HG03442 (cell line): ENCODE data around the gene NT5C3A.
"Not testable (repeated sequence)": the region's sequence is repeated elsewhere in the genome, so short reads cannot be mapped to it uniquely, and the experiment has no call there.

Experiments
- ATAC-seq: cut with Tn5 transposase; IDR thresholded peaks from one replicate; pipeline ENCODE4 v1.9.1; 2021; ENCODE audit warnings: mild to moderate bottlenecking, moderate library complexity; ENCODE audit not compliant: unreplicated experiment

The NT5C3A gene

DNA sequence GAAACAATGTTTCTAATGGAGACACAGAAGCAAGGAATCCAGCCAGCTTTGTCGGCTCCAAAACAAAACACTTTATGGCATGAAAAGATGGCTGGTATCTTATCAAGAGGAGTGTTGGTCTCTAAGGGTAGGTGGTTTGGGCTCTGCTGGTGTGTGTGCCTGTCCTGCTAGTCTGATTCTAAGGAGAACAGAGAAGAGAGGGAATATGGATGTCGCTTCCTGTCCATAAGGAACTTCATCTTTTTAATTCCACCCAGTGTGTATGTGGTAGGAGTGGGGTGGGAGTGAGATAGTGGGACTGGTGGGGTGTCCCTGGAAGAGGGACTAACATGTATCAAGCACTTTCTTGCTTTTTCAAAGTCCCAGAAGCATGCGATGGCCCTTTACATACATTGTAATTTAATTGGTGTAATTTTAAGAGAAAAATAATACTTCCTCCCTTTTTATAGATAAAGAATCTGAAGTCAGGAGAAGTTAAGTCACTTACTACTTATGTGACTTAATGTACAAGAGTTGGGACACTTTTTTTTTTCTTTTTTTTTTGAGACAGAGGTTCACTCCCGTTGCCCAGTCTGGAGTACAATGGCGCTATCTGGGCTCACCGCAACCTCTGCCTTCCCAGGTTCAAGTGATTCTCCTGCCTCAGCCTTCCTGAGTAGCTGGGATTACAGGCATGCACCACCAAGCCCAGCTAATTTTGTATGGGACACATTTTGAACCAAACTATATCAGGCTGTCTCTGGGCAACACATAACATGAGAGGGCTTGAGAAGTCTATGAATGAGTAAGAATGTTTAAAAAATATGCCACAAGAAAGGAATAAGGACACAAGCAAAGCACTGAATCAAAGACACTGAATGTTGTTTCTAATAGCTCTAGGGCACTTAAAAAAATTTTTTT, 18.8 kb downstream of the NT5C3A start:
- no peak for ATAC-seq

DNA sequence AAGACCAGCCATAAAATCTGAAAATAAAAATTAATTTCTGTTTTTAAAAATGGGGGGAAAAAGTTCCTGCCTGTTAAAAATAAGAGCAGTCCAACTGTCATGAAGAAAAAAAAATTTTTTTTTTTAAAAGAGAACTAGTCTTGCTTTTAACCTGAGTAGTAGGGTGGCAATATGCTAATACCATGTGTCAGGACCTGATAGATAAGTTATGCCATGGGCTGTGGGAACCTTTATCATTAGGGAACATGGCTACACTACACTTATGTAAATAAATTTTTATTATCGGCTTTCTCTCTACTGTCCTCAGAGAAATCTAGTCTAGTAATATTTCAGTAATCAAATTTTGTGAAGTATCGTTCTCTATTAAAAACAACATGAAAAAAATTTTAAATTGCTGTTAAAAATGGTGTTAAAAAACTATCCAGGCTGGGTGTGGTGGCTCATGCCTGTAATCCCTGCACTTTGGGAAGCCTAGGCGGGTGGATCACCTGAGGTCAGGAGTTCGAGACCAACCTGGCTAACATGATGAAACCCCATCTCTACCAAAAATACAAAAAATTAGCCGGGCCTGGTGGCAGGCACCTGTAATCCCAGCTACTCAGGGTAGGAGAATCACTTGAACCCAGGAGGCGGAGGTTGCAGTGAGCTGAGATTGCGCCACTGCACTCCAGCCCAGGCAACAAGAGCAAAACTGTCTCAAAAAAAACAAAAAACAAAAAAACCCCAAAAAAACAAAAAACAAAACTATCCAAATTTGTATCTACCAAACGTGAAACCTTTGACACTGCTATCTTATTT, 20.7 kb downstream of the NT5C3A start:
- ATAC-seq, result no peak

DNA sequence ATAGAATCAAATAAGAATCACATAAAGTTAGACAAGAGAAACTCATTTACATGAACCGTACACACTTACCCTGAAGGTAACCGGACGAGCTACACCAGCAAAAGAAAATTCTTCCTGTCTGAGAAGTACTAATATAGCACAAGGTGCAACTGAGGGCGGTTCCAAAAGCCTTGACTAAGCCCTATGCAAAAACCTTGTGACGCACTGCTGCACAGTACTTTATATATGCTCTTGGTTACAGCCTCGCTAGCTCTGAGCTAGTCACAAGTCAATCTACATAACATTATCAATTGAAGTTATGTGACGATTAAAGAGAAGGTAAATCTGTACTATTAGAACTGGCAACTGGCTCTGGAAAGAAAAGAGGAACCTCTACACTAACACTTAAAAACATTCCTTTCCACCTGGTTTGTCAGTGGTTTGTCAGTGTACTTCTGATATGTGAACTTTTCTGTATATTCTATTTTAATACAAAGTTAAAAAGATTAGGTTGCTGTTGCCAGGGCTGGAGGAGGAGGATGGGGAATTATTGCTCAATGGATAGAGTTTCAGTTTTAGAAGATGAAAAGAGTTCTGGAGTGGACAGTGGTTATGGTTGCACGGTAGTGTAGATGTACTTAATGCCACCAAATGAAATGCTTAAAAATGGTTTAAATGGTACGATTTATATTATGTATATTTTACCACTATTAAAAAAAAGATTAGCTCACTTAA, 21.6 kb downstream of the NT5C3A start:
- ATAC-seq, result peak; percentile 90

DNA sequence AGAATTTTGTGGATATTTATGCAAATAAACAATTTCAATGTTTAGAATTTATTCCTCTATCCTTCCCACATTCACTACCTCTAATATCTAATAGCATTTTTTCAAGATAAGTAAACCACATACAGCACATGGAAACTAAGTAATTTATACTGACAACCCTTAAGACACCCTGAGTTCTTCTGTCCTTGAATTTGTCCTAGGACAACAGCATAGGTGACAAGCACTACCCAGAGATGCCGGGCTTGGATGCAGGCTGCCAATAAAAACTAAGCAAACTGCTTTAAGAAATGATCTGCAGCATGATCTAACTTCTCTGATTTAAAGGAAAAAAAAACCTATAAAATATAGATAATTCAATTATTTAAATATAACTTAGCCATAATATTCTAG, 22.7 kb downstream of the NT5C3A start:
- ATAC-seq, result no peak

DNA sequence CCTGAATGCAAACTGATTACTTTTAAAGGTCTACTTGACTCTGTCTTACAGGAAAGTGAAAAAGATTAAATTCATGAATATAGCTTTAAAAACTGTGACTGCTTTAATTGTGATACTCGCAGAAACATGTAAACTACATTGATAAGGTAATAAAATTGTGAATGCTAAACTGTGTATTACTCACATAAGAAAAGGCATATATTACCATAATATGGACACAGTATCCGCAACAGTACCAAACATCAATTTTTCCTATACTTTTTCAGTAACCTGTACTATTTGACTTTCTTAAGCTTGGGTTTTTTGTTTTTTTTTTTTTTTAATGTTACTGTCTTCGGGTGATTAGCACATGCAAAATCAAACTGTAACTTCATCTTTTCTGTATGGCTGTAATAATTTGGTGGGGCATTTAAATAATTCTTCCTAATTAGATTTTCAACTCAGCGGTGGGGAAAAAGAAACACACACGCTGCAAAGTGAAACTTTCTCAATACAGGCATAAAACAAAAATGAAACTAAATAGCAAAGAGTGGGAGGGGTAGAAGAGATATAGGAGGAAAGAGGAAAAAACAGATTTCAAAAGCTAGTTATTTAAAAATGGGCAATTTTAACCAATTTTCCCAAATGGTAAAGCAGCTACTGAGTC, 23.2 kb downstream of the NT5C3A start:
- ATAC-seq, result peak; percentile 27

DNA sequence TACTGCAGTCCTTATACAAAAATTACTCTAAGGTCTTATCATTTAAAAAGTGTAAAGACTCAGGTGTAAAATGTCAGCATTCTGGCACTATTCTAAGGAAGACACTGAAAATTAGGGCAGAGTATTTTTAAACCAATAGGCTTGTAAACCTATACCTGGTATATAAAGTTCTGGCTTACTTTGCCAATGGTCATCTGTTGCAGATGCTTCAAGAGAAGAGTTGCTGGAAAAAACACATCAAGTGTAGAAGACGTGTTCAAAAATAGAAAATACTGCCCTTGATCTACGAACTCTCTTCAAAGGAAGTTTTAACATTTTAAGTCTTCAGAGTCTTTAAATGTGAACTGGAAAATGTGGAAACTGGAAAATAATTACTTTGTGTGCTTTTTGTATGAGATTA, 23.9 kb downstream of the NT5C3A start:
- ATAC-seq, result no peak

DNA sequence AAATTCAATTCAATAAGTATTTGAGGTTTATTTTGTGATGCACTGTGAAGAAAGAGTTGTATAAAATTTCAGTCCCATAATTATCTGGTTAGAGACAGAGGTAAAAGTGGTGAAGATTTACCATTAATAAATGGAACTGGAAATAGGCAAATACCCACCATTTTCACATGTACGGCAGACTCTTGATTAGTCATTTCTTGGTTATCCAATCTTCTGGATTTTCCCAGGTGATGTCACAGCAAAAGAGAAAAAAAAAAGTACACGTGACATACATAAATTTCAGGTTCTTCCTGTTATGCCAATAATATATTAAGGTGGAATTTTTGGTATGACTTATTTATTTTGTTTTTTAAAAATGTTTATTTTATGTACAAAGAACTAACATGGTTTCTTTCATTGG, 26.8 kb downstream of the NT5C3A start:
- no peak for ATAC-seq

DNA sequence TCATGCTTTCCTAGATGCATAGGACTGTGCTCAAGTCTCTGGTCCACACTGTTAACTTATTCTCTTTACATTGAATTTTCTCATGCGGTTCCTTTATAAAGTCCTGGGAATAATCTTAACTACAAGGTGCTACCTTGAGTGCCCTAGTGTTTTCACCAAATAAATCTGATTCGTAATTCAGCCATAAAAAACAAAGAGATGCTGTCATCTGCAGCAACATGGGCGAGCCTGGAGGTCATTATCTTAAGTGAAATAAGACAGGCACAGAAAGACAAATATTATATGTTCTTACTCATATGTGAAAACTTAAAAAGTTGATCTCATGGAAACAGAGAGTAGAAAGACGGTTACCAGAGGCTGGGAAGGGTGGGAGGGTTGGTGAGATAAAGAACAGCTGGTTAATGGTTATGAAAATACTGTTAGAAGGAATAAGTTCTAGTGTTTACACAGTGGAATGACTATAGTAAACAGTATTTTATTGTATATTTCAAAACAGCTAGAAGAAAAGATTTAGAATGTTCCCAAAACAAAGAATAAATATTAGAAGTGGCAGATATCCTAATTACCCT, 38.3 kb downstream of the NT5C3A start:
- ATAC-seq, result no peak

DNA sequence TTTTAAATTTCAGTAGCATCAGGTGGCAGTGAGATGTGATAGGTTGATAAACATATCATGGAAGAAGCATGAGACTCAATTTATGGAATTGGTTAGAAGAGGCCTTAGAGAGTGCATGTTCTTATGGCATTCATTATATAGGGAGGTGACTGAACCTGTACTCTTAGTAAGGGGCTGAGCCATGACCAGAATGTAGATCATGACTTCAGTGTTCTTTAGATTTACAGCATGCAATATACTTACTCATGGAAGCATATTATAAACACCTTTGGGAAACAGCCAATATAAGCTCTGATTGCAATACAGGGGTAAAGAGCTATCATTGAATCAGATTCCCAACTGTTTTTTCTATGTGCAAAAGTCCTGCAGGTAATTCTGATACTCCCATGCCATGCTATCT, 50.2 kb downstream of the NT5C3A start:
- ATAC-seq, result no peak

DNA sequence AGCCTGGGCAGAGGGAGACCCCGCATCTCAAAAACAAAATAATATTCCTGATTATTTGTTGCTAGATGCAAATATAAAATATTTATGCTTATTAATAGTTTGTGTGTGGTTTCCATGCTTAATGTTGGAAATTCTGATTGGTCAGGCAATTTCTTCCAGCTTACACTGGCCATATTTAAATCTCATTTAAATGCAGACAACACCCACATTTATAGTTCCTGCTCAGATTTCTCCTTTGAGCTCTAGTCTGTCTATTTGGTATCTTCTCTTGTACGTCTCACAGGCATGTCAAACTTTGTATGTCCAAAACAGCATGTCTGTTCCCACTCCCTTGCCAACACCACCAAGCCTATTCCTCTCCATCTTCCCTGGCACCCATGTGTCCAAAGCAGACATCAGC, 52.8 kb downstream of the NT5C3A start:
- ATAC-seq, result no peak

DNA sequence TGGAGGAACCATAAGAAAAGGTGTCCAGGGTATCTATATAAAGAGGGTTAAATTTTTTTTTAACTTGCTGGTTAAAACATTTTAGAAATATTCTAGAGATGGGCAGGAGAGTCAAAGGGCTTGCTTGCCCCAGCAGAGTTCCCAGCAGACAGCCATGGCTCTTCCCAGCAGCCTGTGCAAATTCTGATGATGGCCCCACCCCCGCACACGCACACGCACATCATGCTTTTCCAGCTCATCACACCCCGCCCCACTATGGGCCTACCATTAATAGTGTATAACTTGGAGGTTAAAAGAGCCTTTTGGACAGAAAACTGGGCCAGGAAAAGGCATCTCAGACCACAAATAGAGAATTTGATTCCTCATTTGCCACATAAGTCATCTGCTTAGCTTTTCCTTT, 56.9 kb downstream of the NT5C3A start:
- not testable (repeated sequence) for ATAC-seq

DNA sequence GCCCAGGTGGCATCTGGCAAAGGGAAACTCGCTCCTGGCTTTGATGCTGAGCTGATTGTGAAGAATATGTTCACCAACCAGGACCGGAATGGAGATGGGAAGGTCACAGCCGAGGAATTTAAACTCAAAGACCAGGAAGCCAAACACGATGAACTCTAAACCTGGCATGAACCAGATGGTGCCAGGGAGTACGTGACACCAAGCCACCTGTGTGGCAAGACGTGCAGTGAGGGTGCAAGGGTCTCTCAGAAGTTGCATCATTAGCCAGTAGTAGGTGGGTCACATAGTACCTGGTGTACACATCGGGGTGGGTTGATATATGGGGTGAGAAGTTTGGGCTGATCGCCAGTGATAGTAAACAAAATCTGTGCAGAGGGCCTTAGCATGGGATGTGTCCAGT, 57.4 kb downstream of the NT5C3A start:
- not testable (repeated sequence) for ATAC-seq

DNA sequence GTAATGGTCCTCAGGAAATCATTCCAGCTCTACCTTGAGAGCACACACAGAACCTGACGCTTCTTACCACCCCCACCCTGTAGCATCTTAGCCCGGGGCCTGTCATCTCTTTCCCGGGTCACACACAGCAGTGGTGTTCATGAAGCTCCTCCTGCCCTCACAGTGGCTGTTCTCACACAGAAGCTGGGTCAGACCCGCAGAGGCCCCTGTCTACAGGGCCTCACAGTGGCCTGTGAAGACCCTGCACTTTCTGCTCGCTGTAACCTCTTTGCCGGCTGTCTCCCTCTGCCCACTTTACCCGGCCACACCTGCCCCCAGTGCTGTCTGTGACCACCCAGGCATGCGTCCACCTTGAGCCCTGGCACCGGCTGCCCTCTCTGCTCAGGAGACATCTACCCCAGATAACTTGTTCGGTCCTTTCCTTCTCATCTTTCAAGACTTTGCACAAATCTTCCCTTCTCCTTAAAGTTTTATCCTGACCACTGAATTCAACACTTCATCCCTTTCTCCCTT, 58.4 kb downstream of the NT5C3A start:
- not testable (repeated sequence) for ATAC-seq

DNA sequence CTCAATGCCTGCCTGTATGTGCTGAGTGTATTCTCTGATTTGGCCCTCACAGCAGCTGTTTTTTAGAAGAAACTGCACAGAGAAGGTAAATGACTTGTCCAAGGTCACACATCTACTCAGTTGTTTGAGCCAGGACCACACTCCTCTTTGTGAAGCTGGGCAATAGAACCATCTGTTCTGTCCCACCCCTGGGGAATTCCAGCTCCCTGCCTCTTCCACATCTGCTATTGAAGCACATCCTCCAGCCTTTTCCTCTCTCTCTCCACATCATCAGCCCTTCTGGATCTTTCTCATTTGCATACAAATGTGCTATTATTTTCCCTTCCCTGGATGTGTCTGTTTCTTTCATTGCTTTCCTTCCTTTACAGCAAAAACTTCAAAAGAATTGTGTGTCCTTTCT, 59.5 kb downstream of the NT5C3A start:
- not testable (repeated sequence) for ATAC-seq

DNA sequence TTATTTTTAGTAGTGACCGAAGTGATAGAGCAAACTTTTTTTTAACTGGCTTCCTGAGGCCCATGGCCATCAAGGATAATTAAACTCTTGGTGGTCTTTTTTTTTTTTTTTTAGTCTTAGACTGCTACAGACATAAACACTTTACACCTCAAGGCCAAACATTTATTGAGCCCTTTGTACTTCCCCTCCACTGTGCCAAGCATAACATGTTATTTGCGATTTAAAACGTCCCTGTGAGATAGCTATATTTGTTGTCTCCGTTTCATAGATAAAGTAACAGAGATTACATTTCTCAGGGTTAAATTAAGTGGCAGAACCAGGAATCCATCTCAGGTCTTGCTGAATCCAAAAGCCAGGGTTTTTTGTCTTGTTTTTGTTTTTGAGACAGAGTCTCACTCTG, 63.2 kb downstream of the NT5C3A start:
- not testable (repeated sequence) for ATAC-seq

DNA sequence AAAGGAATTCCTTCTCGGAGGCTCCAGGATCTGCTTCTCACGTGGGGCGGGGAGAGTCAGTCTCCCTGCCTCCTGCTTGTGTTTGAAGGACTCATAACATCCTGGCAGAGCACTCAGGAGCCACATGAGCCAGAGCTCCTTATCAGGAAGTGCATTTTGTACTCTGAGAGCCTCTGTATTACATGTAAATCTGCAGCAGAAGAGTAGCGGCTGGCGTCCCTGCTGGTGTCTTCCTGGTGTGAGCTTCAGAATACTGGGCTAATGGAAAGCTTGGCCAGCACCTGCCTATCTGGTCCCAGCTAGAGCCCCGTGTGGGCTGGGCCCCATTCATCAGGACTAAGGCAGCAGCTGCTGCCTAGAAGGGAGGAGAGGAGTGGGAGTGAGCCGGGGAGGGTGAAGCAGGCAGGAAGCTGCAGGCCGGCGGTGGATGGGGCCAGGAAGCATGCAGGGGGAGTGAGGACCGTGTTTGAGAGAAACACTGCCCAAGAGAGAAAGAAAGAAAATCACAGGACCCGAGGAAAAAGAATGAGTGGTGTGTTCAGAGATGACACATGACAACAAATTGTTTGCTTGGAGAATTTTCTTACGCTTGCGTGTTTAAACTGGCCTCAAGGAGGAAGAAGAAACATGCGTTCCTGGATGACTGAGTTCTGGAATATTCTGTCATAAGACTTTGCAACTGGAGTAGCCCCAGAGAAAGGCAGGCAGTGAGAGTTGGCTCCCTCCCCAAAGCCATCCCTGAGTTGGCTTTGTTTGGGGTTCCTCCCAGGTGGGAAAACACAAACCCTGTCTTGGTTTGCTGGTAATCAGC, 64.0 kb downstream of the NT5C3A start:
- ATAC-seq, result peak; percentile 64

DNA sequence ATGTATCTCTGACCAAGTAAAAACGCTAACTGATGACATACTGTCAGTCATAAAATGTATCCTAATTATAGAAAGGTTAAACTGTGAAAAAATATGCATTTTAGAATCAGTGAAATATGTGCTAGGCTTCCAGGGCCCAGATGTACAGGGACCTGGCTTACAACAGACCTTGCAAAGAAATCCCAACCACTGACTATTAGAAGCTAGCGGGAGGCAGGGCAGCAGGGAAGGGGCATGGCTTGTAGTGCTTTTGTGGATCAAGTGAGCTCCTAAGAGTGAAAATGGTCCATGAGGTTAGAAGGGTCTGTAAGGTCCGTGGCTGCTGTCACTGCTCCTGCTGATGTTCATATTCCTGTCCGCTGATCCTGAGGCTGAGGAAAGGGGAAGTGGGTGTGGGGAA, 64.6 kb downstream of the NT5C3A start:
- peak; percentile 5 for ATAC-seq

DNA sequence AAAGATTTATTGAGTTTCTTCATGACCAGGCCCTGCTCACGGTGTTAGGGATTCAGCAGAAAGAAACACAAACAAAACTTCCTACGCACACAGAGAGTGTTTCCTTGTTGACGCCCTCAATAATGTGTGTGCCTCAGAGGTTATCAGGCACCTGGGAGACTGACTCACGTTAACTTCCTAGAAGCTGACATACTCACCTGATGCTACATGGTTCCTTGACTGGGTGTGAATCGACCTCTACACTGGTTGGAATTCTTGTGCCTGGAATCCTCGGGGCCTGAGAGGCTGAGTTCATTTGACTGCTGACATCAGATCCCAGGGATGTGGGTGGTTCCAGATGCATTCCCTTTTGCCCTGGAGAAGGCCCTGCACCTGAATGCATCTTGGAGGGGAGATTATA, 69.8 kb downstream of the NT5C3A start:
- not testable (repeated sequence) for ATAC-seq

DNA sequence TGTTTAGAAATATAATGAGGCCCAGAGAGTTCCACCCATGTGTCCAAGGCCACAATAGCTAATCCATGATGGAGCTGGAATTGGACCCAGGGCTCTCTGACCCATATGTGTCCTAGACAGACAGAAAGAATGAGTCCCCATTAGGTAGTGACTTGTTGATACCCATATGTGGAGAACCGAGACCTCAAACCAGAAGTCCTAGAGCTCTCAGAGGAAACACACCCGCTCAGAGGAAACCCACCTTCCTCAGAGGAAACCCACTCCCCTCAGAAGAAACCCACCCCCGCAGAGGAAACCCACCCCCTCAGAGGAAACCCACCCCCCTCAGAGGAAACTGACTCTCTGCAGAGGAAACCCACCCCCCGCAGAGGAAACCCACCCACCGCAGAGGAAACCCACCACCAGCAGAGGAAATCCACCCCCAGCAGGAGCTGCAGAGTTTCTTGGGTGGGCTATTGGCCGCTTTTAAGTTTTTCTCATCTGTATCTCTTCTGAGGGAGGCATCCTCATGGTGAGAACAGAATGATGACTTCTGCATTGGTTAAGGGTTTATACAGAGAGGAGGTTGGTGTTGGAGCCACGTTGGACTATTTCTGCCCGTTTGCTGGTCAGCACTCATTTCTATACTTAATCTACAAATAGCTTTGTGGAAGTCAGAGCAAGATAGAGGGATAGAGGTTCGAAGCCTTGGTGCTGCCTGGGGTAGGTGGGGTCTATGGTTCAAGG, 70.4 kb downstream of the NT5C3A start:
- not testable (repeated sequence) for ATAC-seq
